GM18519 (cell line): Measurements from ENCODE around the gene ALCAM.
A peak's percentile ranks its signal among the peaks of the same experiment; 100 is the strongest.

ENCODE experiments used
- ATAC-seq: cut with Tn5 transposase; IDR thresholded peaks from one replicate; pipeline ENCODE4 v1.9.1; 2021; ENCODE audit warnings: mild to moderate bottlenecking, moderate library complexity; ENCODE audit not compliant: unreplicated experiment, low FRiP score

ALCAM gene

GRCh38 chr3:105355408-105356061 lies 11.2 kb upstream of the ALCAM start:
- no peak for ATAC-seq

GRCh38 chr3:105356396-105356795 lies 10.3 kb upstream of the ALCAM start:
- ATAC-seq: no peak

GRCh38 chr3:105356988-105357387 lies 9.7 kb upstream of the ALCAM start:
- no peak for ATAC-seq

- ATAC-seq: no peak
Observed at GRCh38 chr3:105359098-105359762, 7.5 kb upstream of the ALCAM start.

GRCh38 chr3:105360003-105360402 lies 6.7 kb upstream of the ALCAM start:
- no peak for ATAC-seq

- no peak for ATAC-seq
Observed at GRCh38 chr3:105362021-105362665, 4.6 kb upstream of the ALCAM start.

DNA sequence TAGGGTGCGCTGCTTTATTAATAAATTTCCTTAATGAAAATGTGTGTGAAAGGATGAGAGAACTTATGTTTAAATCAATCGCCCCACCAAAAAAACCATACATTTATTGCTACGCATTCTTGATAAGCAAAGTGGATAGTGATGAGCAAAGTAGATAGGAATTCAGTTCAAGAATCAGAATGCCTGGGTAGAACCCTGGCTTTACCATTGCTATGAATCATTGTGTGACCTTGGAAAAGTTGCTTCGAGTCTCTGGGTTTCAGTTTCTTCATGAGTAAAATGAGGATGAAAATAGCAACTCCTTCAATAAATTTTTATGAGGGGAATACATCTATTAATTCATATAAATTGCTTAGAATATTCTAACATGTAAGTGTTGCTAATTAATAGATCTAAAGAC lies 2.6 kb upstream of the ALCAM start:
- ATAC-seq: no peak

- no peak for ATAC-seq
Observed at GRCh38 chr3:105365081-105365390, 1.7 kb upstream of the ALCAM start.

GRCh38 chr3:105365391-105366325 lies 1.1 kb upstream of the ALCAM start:
- no peak for ATAC-seq

GRCh38 chr3:105367063-105367405 lies 325 bp downstream of the ALCAM start:
- ATAC-seq: no peak

DNA sequence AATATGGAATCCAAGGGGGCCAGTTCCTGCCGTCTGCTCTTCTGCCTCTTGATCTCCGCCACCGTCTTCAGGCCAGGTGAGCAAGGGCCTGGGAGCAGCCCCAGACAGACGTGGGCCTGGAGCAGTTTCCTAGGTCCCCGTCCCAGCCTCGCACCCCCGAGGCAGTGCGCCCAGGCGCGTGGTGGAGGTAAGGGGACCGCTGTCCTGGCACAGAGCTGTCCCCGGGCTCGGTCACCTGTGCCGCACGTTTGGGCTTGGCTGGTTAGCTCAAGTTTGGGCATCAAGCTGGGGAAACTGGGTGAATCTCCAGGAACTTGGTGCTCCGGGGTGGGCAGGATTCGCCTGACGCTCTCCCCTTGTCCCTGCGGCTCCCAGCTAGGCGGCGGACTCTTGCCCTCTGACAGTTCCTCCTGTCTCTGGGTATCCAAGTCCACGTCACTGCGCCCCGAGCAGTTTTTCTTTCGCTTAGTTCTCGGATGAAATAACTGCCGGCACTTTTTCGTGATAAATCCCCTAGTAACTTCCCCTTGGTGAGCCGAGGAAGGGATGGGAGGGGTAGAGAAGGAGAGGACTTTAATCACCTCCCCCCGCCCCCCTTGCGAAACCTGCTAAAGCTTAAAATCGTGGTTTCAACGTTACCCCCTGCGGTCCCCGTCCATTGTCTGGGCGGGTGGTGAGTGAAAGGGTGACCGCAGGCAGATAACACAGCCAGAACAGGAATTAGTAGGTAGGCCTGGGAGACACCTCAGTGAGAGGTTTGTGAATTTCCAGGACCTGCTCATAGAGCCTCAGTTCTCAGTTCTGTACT lies 901 bp downstream of the ALCAM start:
- ATAC-seq: peak; percentile 17

GRCh38 chr3:105368566-105369499 lies 2.1 kb downstream of the ALCAM start:
- peak; percentile 24 for ATAC-seq

GRCh38 chr3:105369500-105370371 lies 3.0 kb downstream of the ALCAM start:
- ATAC-seq: no peak

DNA sequence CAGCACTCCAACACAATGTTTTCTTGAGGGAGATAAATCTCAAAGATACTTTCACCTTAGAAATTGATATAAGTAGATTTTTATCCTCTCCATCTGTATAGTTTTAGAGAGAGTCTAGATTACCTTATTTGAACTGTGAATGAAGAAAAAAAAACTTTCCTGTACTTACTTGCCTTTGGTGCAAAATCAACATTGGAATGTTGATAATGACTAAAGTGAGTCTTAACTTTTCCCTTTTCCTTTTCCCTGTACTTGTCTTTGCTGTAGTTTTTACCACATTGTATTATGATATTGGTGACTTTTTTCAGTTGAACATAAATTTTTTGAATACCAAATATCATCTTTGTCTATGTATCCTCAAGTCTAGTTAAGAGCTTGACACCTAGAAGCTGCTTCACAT lies 6.7 kb downstream of the ALCAM start:
- no peak for ATAC-seq

DNA sequence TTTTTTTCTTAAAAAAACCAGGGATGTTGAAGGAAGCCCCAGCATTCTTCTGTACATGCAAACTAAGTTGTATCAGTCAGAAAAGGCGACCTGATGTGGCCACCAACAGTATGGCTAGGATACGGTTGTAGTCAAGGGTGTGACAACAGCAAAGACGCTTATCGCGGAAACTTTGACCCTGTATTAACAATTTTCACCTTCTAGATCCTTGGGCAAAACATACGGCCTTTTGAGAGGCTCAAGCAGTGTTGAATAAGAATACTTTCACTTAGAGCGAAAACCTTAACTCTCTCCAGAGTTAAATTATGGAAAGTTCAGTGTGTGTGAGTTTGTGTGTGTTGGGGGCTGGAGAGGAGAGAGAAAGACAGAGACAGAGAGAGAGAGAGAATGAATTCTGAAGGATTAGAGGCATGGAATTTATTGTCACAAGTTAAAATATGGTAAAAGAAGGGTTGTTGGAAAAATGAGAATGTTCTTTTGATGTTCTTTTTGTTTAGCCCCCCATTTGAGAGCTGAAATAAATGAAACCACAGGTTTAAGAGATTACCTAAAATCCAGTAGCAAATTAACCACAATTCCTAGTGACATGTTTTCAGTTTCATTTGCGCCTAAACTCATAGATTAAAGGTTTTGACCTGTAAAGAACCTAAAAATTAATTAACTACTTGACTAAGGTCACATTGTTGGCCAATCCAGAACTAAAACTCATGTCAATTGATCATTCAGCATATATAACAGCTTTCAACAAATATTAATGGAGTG lies 9.2 kb downstream of the ALCAM start:
- no peak for ATAC-seq

DNA sequence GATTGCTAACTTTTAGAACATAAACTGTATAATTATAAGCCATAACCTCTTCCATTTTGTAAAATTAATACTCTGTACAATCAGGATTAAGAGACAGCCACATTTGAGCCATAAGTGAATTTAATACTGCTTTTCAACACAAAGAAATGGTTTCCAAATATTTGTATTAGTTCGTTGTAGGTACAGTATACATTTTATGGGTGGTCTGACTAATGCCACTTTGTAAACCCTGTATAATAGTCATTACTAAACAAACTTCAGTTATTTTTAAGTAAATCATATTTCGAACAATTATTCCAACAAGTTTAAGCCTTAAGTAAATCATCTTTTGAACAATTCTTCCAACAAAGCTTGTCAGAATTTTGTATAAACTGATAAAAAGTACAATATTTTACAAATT lies 11.0 kb downstream of the ALCAM start:
- ATAC-seq: no peak

- ATAC-seq: no peak
Observed at GRCh38 chr3:105385179-105385578, 18.5 kb downstream of the ALCAM start.
